GM10266 (cell line): ENCODE data around the gene MPP1.

Experiments used
- DNase-seq: peaks from one replicate; pipeline ENCODE4 v3.0.0; 2012; ENCODE audit errors: extremely low spot score
- CTCF ChIP-seq: IDR thresholded peaks from 2 replicates; pipeline ENCODE4 v1.5.1; 2012; ENCODE audit warnings: mild to moderate bottlenecking, low read depth; ENCODE audit not compliant: control insufficient read depth, insufficient read depth; ENCODE audit errors: missing control alignments

The MPP1 gene

GRCh38 chrX:154750301-154751202 is 54.7 kb downstream of the MPP1 start, which contains the start of gene GAB3:
GAB3 (minus strand) TSS chrX:154751077; CDS start chrX:154751025, 52 bp downstream.
- DNase-seq: peak; percentile 37
- TF ChIP-seq CTCF: no peak

- TF ChIP-seq CTCF: no peak
- DNase-seq: no peak
Observed at GRCh38 chrX:154749856-154750255, 55.4 kb downstream of the MPP1 start.

- peak; percentile 59 for TF ChIP-seq CTCF
- peak; percentile 47 for DNase-seq
Observed at GRCh38 chrX:154748712-154749339, 56.5 kb downstream of the MPP1 start.

- no peak for DNase-seq
- no peak for TF ChIP-seq CTCF
Observed at GRCh38 chrX:154742613-154743012, 62.7 kb downstream of the MPP1 start.

- DNase-seq: no peak
- TF ChIP-seq CTCF: no peak
Observed at GRCh38 chrX:154739952-154740465, 65.3 kb downstream of the MPP1 start.

- no peak for DNase-seq
- TF ChIP-seq CTCF: no peak
Observed at GRCh38 chrX:154738011-154738738, 67.1 kb downstream of the MPP1 start.
